ENCODE data around the gene CD44. TPM values are rescaled to one million over a fixed set of nuclear protein-coding genes. Genes with fewer than 3 reads are reported as not detected.

The CD44 gene
- total RNA-seq, 4 donors from 2014 or later, result 135 to 636 (median 397) TPM

GRCh38 chr11:35165030-35165422 lies 26.1 kb downstream of the CD44 start:
- intact Hi-C loops (cut with DNase I; ENCODE audit: low total_unique reads), result no loop called here
- DNase-seq, result no peak
- Histone ChIP-seq H3K4me1 (peaks cover 8 to 25% of the 10 kb centered on the region in 2 donors), H3K4me3 (no peak overlapping the region), H3K27ac (peak overlapping the region; percentile 82 to 90), H3K27me3 (no peaks in the 10 kb centered on the region), H3K36me3 (no peaks in the 10 kb centered on the region), H3K9me3 (no peaks in the 10 kb centered on the region)
- TF ChIP-seq POLR2A (IDR thresholded peaks at IDR 0.05) (no peak), CTCF (IDR thresholded peaks at IDR 0.05) (no peak)

DNA sequence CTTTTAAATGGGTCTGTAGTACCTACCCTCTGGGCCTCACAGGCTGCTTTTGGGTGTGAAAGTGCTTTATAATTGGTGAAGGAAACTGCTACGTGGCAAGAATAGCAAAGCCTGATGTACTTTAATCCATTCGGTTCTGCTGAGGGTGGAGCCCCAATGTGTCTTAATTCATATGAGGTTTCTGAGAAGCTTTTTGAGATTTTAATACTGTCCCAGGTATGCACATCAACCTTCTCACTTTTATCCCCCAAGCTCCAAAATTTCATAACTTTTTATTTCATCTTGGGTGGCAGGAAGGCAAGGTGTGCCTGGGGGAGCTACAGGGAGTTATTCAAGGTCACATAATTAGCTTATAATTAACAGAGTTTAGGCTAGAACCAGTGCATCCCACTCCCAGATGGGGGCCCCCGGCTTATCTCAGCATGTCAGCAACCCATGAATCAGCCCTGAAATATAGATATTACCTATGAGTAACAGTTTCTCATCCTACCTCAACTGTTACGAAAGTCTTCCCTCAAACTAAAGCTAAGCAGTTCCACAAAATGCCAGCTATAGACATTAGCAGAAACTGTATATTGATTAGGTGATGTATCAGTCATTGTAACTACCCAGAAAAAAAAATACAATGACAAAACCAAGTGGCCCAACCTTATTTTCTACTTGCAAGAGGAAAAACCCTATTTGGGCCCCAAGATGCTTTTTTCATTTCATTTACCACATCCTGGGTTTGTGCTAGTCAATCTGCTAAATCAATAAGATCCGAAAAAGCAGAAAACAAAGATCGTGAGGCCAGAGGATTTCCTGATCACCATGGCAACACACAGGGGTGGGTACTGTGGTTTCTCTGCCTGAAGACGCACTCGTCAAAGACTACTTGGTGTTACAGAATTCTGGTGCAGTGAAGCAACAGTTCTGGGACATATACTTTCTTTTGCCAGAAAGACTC lies 26.7 kb downstream of the CD44 start:
- no peaks in the 10 kb centered on the region for H3K9me3 ChIP-seq
- H3K4me1 ChIP-seq, result peaks cover 11 to 25% of the 10 kb centered on the region in 2 donors
- TF ChIP-seq POLR2A (IDR thresholded peaks at IDR 0.05) (no peak), CTCF (IDR thresholded peaks at IDR 0.05) (no peak)
- DNase-seq, result no peak
- no peak overlapping the region for H3K4me3 ChIP-seq
- no peaks in the 10 kb centered on the region for H3K36me3 ChIP-seq
- H3K27me3 ChIP-seq, result no peaks in the 10 kb centered on the region
- intact Hi-C loops (cut with DNase I; ENCODE audit: low total_unique reads), result no loop called here
- peak overlapping the region; percentile 82 to 90 for H3K27ac ChIP-seq

DNA sequence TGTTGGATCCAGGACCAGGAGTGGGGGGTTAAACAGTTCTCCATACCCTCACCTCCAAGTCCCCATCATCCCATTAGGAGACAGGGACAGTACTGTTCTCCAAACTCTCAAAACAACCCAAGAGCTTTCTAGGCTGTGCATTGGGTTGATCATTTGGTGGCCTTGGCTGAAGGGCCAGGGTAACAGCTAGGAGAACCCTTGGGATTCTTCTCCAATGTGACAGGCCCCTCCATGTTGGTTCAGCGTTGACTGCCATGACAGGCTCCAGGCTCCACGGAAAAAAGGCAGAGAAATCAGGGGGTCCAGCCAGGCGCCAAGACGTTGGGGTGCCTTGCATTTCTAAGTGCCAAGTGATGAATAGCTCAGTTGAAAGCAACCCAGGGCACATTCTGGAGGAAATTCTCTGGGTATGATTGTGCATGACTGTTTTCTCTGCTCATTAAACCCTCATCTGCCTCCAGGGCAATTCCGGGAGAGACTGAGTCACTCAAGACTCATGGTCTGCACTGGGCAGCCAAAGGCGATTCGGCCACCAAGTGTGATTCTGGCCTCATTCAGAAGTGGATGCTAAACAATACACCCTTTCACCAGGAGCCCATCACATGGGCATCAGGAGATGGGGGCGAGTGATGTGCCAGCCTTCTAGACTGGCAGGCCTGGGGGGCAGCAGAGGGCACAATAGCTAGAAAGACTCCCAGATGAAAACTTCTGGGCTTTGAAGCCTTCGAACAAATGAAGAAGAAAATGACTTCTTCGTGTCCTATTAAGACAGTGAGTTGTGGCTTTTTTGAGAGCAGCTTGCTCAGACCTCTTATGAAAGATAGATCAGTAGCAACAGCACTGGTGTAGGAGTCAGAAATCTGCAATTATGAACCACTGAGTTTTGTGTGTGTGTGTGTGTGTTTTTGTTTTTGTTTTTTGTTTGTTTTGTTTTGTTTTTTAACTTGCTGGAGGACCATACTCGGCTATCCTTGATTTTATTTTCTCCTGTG lies 27.7 kb downstream of the CD44 start:
- intact Hi-C loops (cut with DNase I; ENCODE audit: low total_unique reads), result no loop called here
- Histone ChIP-seq H3K36me3 (no peaks in the 10 kb centered on the region), H3K4me3 (no peak overlapping the region), H3K9me3 (no peaks in the 10 kb centered on the region), H3K27me3 (no peaks in the 10 kb centered on the region), H3K4me1 (peaks cover 11 to 25% of the 10 kb centered on the region in 2 donors), H3K27ac (peak overlapping the region; percentile 82 to 90)
- no peak for DNase-seq
- TF ChIP-seq CTCF (IDR thresholded peaks at IDR 0.05) (no peak), POLR2A (IDR thresholded peaks at IDR 0.05) (no peak)

DNA sequence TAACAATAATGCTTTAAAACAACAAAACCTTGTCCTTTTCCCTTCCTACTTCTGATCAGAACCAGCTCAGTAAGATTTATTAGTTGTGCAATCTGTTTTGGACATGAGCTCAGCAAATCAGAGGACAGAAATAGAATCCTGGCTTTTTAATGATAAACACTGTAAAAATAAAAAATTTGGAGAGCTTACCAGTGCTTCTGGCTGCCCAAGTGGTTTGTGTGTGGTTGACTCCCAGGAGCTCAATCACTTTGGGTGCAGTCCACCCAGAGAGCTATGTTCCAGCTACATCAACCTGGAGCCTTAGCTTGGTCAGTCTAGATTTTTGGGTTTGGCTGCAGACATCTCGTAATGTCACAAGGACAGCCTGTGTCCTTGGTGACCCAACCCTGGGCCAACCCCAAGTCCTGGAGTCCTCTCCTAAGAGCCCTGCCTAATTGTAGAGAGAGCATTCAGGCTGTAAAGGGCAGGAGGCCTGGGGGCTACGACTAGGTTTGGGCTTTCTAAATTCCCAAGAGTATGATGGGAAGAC lies 28.5 kb downstream of the CD44 start:
- intact Hi-C loops (cut with DNase I; ENCODE audit: low total_unique reads), result no loop called here
- Histone ChIP-seq H3K27ac (peak overlapping the region; percentile 82 to 90), H3K4me3 (no peak overlapping the region), H3K36me3 (no peaks in the 10 kb centered on the region), H3K27me3 (no peaks in the 10 kb centered on the region), H3K4me1 (peaks cover 11 to 25% of the 10 kb centered on the region in 2 donors), H3K9me3 (no peaks in the 10 kb centered on the region)
- TF ChIP-seq CTCF (IDR thresholded peaks at IDR 0.05) (no peak), POLR2A (IDR thresholded peaks at IDR 0.05) (no peak)
- peak; percentile 40 to 45 for DNase-seq

All from uterus (tissue), 4 donors.